22Rv1 (cell line): ENCODE measurements around the gene PPDPF.
A peak's percentile ranks its signal among the peaks of the same experiment; 100 is the strongest.
"Not testable (repeated sequence)": the region's sequence is repeated elsewhere in the genome, so short reads cannot be mapped to it uniquely, and the experiment has no call there.

Experiments
- H3K27ac ChIP-seq: fragments of 450-650 bp; 2 replicates; pipeline ENCODE4 v1.5.1; 2017
- ZFX ChIP-seq: fragments of 450-650 bp; IDR thresholded peaks from 2 replicates; pipeline ENCODE4 v1.6.1; 2017; ENCODE audit warnings: antibody characterized with exemption, borderline replicate concordance
- TF ChIP-seq, protein P1 (sequence below): fragments of 450-650 bp; IDR thresholded peaks from 2 replicates; pipeline ENCODE4 v1.5.1; 2017; ENCODE audit warnings: mild to moderate bottlenecking

PPDPF gene

GRCh38 chr20:63513207-63513606, 7.4 kb upstream of the PPDPF start:
- TF ChIP-seq ZFX = no peak
- TF ChIP-seq, protein P1, sequence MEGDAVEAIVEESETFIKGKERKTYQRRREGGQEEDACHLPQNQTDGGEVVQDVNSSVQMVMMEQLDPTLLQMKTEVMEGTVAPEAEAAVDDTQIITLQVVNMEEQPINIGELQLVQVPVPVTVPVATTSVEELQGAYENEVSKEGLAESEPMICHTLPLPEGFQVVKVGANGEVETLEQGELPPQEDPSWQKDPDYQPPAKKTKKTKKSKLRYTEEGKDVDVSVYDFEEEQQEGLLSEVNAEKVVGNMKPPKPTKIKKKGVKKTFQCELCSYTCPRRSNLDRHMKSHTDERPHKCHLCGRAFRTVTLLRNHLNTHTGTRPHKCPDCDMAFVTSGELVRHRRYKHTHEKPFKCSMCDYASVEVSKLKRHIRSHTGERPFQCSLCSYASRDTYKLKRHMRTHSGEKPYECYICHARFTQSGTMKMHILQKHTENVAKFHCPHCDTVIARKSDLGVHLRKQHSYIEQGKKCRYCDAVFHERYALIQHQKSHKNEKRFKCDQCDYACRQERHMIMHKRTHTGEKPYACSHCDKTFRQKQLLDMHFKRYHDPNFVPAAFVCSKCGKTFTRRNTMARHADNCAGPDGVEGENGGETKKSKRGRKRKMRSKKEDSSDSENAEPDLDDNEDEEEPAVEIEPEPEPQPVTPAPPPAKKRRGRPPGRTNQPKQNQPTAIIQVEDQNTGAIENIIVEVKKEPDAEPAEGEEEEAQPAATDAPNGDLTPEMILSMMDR = no peak
- H3K27ac ChIP-seq = no peak overlapping the region

GRCh38 chr20:63514520-63514919, 6.0 kb upstream of the PPDPF start:
- not testable (repeated sequence) for H3K27ac ChIP-seq

GRCh38 chr20:63517376-63518309, 2.9 kb upstream of the PPDPF start:
- H3K27ac ChIP-seq = no peak overlapping the region
- TF ChIP-seq ZFX = no peak
- TF ChIP-seq, protein P1 = peak; percentile 12; the same call in 1 of the 2 replicates

GRCh38 chr20:63518351-63518861, 2.2 kb upstream of the PPDPF start:
- TF ChIP-seq, protein P1 = no peak
- TF ChIP-seq ZFX = no peak
- H3K27ac ChIP-seq = no peak overlapping the region

DNA sequence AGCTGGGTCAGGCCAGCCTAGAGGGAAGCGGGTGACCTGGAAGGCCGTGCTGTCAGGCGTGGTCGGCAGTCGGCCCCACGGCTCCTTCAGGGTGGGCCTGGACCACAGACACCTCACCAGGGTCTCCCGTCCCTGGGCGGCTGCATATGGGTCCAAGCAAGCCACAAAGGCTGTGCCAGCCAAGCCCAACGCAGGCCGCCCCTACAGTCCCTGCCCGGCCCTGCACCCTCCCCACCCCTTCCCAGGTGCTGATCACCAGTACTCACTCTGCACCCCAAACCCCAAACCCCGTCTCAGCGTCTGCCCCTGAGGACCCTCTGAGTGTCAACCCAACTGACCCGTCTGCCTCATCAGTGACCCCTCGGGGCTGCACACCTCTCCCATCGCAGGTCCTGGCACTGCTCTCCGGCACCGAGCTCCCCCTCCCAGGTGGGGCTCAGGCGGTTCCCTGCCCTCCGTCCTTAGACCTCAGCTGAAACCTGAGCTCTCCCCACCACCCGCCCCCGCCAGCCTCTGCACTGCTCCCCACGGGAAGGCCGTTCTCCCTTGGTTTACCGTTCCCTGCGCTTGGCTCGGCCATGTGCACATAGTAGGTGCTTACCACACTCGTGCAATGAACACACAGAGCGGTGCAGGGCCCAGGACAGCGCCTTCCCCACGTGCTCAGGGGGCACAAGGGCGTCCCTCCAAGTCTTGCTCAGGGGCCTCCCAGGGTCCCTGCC, 1.5 kb upstream of the PPDPF start:
- no peak overlapping the region for H3K27ac ChIP-seq
- TF ChIP-seq, protein P1 = no peak
- no peak for TF ChIP-seq ZFX

- H3K27ac ChIP-seq = peak overlapping the region; percentile 92
- TF ChIP-seq, protein P1 = peak; percentile 25; the same call in 1 of the 2 replicates
- TF ChIP-seq ZFX = no peak
Measured at GRCh38 chr20:63519668-63520503, 679 bp upstream of the PPDPF start.
